ENCODE results near the gene LRRFIP2. TPM values are rescaled to one million over a fixed set of nuclear protein-coding genes. Genes with fewer than 3 reads are reported as not detected.

The LRRFIP2 gene
- total and polyA plus RNA-seq, 2 of the 8 experiments (the other 6 are each of a cell fraction or from before 2014, with no cell fraction given), result 8.8 to 25.6 TPM

GRCh38 chr3:37141676-37142075 is 32.7 kb downstream of the LRRFIP2 start:
- H3K4me1 ChIP-seq (replicated peaks in 1 of 4; ENCODE audit: control insufficient read depth in 3 of 4, insufficient read depth in 4 of 4, low read length in 3 of 4), result no peaks in the 10 kb centered on the region; a peak in 1 of 7 replicates
- no peak overlapping the region for H3K4me2 ChIP-seq (ENCODE audit: insufficient read depth in 1 of 2, low read depth in 2 of 2, low read length in 2 of 2)
- DNase-seq (ENCODE audit: low read depth in 1 of 2, low spot score in 2 of 2), result no peak
- no peak overlapping the region for H2BK12ac ChIP-seq (ENCODE audit: low read depth, low read length)
- no peak overlapping the region for H3K14ac ChIP-seq (ENCODE audit: insufficient read length)
- peaks cover 4% of the 10 kb centered on the region; the same call in 1 of the 2 replicates for H3K23me2 ChIP-seq (ENCODE audit: low read depth, low read length)
- no peak overlapping the region for H3K9ac ChIP-seq (replicated peaks in 1 of 4; ENCODE audit: extremely low read depth in 1 of 4, low read depth in 3 of 4, low read length in 3 of 4)
- H2AK5ac ChIP-seq (ENCODE audit: low read depth, low read length), result no peak overlapping the region
- no peak overlapping the region for H4K5ac ChIP-seq (ENCODE audit: insufficient read length, low read depth, low read length)
- no peak overlapping the region for H2BK5ac ChIP-seq (ENCODE audit: low read depth, low read length)
- H4K91ac ChIP-seq (replicated peaks; ENCODE audit: insufficient read length, low read length), result no peak overlapping the region
- no peak overlapping the region for H3K18ac ChIP-seq (ENCODE audit: extremely low read depth, low read length)
- no peak overlapping the region for H2BK120ac ChIP-seq (replicated peaks; ENCODE audit: low read depth, low read length)
- no peaks in the 10 kb centered on the region for H4K20me1 ChIP-seq (replicated peaks in 1 of 2; ENCODE audit: control insufficient read depth in 1 of 2, insufficient read depth in 2 of 2, low read length in 2 of 2)
- no peak overlapping the region for H3K4me3 ChIP-seq (ENCODE audit: extremely low read depth in 1 of 4, insufficient read depth in 2 of 4, low read depth in 3 of 4, low read length in 4 of 4)
- ChIA-PET POLR2A (ENCODE audit: partially characterized antibody) (interaction anchor here (1.1 kb wide), 1 partner anchor 21 kb away, joined by 3 read pairs; no protein-coding TSS in a partner anchor), CTCF (ENCODE audit: partially characterized antibody) (interaction anchor here (0.8 kb wide), 1 partner anchor 29 kb away, joined by 4 read pairs; no protein-coding TSS in a partner anchor)
- H2BK20ac ChIP-seq (ENCODE audit: low read length), result no peak overlapping the region
- H3K36me3 ChIP-seq (ENCODE audit: control insufficient read depth in 2 of 4, insufficient read depth in 4 of 4, low read length in 3 of 4), result peaks cover 0 to 3% (median 0%) of the 10 kb centered on the region in 4 experiments; a peak in 1 of 8 replicates
- no peaks in the 10 kb centered on the region for H3K27me3 ChIP-seq (replicated peaks in 1 of 4; ENCODE audit: control insufficient read depth in 3 of 4, extremely low read depth in 1 of 4, insufficient read depth in 3 of 4, low read length in 3 of 4)
- H4K8ac ChIP-seq (ENCODE audit: extremely low read depth, insufficient read depth, low read length), result no peak overlapping the region
- no peak overlapping the region for H3K4ac ChIP-seq (replicated peaks; ENCODE audit: insufficient read length, low read depth, low read length)
- no peaks in the 10 kb centered on the region for H3K9me3 ChIP-seq (ENCODE audit: insufficient read depth in 2 of 2, low read depth in 1 of 2, low read length in 1 of 2)
- no peak overlapping the region for H3K23ac ChIP-seq (ENCODE audit: insufficient read length)
- 87% methylated on average over 3 of the region's 3 CpGs; no CpG with 5 or more reads in 1 of the 2 experiments for WGBS, 2 experiments (ENCODE audit: extremely low coverage in 1 of 2, insufficient coverage in 1 of 2, insufficient read length in 1 of 2, insufficient replicate concordance in 2 of 2, low coverage in 1 of 2, low lambda C conversion rate in 2 of 2, missing lambda C conversion rate in 1 of 2)
- H3K79me1 ChIP-seq (ENCODE audit: low read depth, low read length), result no peaks in the 10 kb centered on the region; the same call in 1 of the 2 replicates
- no peak for FAIRE-seq
- no peak overlapping the region for H3K56ac ChIP-seq (replicated peaks; ENCODE audit: insufficient read length, low read depth, low read length)
- H2AFZ ChIP-seq (ENCODE audit: low read length), result no peak overlapping the region
- no peak overlapping the region for H2BK15ac ChIP-seq (ENCODE audit: low read length)
- no peaks in the 10 kb centered on the region; a peak in 1 of 4 replicates for H3K79me2 ChIP-seq (ENCODE audit: control insufficient read depth in 1 of 2, insufficient read depth in 2 of 2, low read length in 2 of 2)
- H3K27ac ChIP-seq (ENCODE audit: low read depth, low read length), result no peak overlapping the region
- TF ChIP-seq CREB1 (IDR thresholded peaks at IDR 0.05) (no peak), SAP30 (IDR thresholded peaks at IDR 0.05; ENCODE audit: insufficient read depth, insufficient replicate concordance, low read length) (no peak), CEBPB (IDR thresholded peaks at IDR 0.05; ENCODE audit: low read depth, low read length) (no peak), CBX5 (IDR thresholded peaks at IDR 0.05; ENCODE audit: low read depth, low read length) (no peak), CTCF (IDR thresholded peaks at IDR 0.05; ENCODE audit: control extremely low read depth in 1 of 3, insufficient read depth in 1 of 3, low read depth in 1 of 3, low read length in 3 of 3) (no peak), MAFK (IDR thresholded peaks at IDR 0.05; ENCODE audit: low read depth, low read length) (no peak), JUND (IDR thresholded peaks at IDR 0.05; ENCODE audit: low read length) (no peak), YY1 (IDR thresholded peaks at IDR 0.05; ENCODE audit: low read depth, low read length) (no peak), TCF12 (IDR thresholded peaks at IDR 0.05; ENCODE audit: low read depth, low read length) (no peak), CHD1 (IDR thresholded peaks at IDR 0.05; ENCODE audit: low read depth, low read length) (no peak), EP300 (IDR thresholded peaks at IDR 0.05; ENCODE audit: borderline replicate concordance in 1 of 2, low read depth in 2 of 2, low read length in 2 of 2) (no peak), KDM5A (IDR thresholded peaks at IDR 0.05; ENCODE audit: low read length) (no peak)
